Spleen (tissue), 7 donors: Measurements from ENCODE around the gene DDX51.

ENCODE experiments used
- CTCF ChIP-seq, 11 experiments: fragments of 200-600 bp in 7 of 11; fragments of 450-650 bp in 4 of 11; sonication (generic) in 4 of 11; IDR thresholded peaks in 8 of 11; conservative IDR thresholded peaks in 3 of 11; 1 replicate in 7 of 11; 2 replicates in 4 of 11; pipeline versions ENCODE4 v1.4.0 to v1.8.0; 2016 to 2021; ENCODE audit warnings: antibody characterized with exemption in 11 of 11, inconsistent platforms in 4 of 11, mild to moderate bottlenecking in 1 of 11
- POLR2A ChIP-seq, 3 donors: fragments of 450-650 bp; IDR thresholded peaks; one replicate each; pipeline ENCODE4 v1.5.1; 2017; ENCODE audit warnings: antibody characterized with exemption in 3 of 3, mild to moderate bottlenecking in 1 of 3
- POLR2AphosphoS5 ChIP-seq, 3 donors: sonication (generic); formaldehyde crosslinking; IDR thresholded peaks; one replicate each; pipeline ENCODE4 v1.5.1; 2017; ENCODE audit warnings: antibody characterized with exemption in 3 of 3
- donor health status: DM: no; HTN: no; CAD: no; lungs with moderate emphysema.
- donor health status: DM: no; HTN: no; CAD: no.
- donor health status: DM: no; HTN: no; CAD: no.

- TF ChIP-seq POLR2A (IDR thresholded peaks at IDR 0.05) (no peak), CTCF (IDR thresholded peaks at IDR 0.05 in 8 of 11, conservative IDR thresholded peaks at IDR 0.05 in 3 of 11) (no peak), POLR2AphosphoS5 (IDR thresholded peaks at IDR 0.05) (no peak)
Measured at GRCh38 chr12:132111654-132112304, 32.3 kb downstream of the DDX51 start.
